HG02981 (cell line): Measurements from ENCODE around the gene ZNHIT6.

Experiments
- ATAC-seq: cut with Tn5 transposase; IDR thresholded peaks from one replicate; pipeline ENCODE4 v1.9.1; 2021; ENCODE audit warnings: mild to moderate bottlenecking, moderate library complexity; ENCODE audit not compliant: unreplicated experiment

ZNHIT6 gene

GRCh38 chr1:85623061-85623471 lies 85.2 kb downstream of the ZNHIT6 start:
- ATAC-seq = no peak

- ATAC-seq = no peak
Measured at GRCh38 chr1:85621430-85621829, 86.8 kb downstream of the ZNHIT6 start.

- no peak for ATAC-seq
Measured at GRCh38 chr1:85617633-85618100, 90.6 kb downstream of the ZNHIT6 start.

- ATAC-seq = no peak
Measured at GRCh38 chr1:85616736-85617135, 91.5 kb downstream of the ZNHIT6 start.

GRCh38 chr1:85616364-85616705 lies 91.9 kb downstream of the ZNHIT6 start:
- no peak for ATAC-seq

- ATAC-seq = no peak
Measured at GRCh38 chr1:85615586-85616363, 92.5 kb downstream of the ZNHIT6 start.

- no peak for ATAC-seq
Measured at GRCh38 chr1:85612704-85613361, 95.4 kb downstream of the ZNHIT6 start.

GRCh38 chr1:85611856-85612255 lies 96.4 kb downstream of the ZNHIT6 start:
- no peak for ATAC-seq

- no peak for ATAC-seq
Measured at GRCh38 chr1:85611425-85611824, 96.8 kb downstream of the ZNHIT6 start.

- no peak for ATAC-seq
Measured at GRCh38 chr1:85609976-85610375, 98.3 kb downstream of the ZNHIT6 start.

- ATAC-seq = no peak
Measured at GRCh38 chr1:85608851-85609250, 99.4 kb downstream of the ZNHIT6 start.

- ATAC-seq = no peak
Measured at GRCh38 chr1:85607921-85608265, 100.3 kb downstream of the ZNHIT6 start.

- ATAC-seq = no peak
Measured at GRCh38 chr1:85607126-85607920, 100.9 kb downstream of the ZNHIT6 start.

- ATAC-seq = no peak
Measured at GRCh38 chr1:85606414-85606800, 101.8 kb downstream of the ZNHIT6 start.

- ATAC-seq = no peak
Measured at GRCh38 chr1:85605484-85606413, 102.5 kb downstream of the ZNHIT6 start.

- ATAC-seq = no peak
Measured at GRCh38 chr1:85604298-85604997, 103.8 kb downstream of the ZNHIT6 start.

- no peak for ATAC-seq
Measured at GRCh38 chr1:85603086-85603880, 105.0 kb downstream of the ZNHIT6 start.

- no peak for ATAC-seq
Measured at GRCh38 chr1:85602571-85602970, 105.7 kb downstream of the ZNHIT6 start.

- no peak for ATAC-seq
Measured at GRCh38 chr1:85601901-85602300, 106.3 kb downstream of the ZNHIT6 start.
